Measurements from ENCODE around the gene SLC22A23. TPM values are rescaled to one million over a fixed set of nuclear protein-coding genes. Genes with fewer than 3 reads are reported as not detected.

The SLC22A23 gene
- total RNA-seq, 4 donors from 2014 or later = 7.6 to 13.1 (median 9.5) TPM

DNA sequence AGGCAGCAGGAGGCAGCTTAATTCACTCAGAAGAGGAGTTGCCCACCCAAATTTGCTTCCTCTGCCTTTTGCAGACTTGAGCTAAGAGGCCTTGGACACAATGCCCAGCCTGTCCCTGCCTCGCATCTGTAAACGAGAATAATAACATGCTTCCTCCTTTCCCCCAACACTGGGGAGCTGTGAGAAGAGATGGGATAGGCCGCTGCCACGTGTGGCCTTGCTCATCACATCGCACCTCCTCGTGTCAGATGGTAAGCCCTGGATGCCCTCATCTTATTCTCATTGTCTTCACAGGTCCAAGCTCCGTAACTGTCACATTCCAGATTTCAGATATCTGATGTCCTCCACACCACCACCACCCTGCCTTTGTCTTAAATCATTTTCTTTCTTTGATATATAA lies 216.3 kb downstream of the SLC22A23 start:
- no peak for DNase-seq (ENCODE audit: extremely low spot score)
- no peaks in the 10 kb centered on the region for H3K9me3 ChIP-seq
- H3K36me3 ChIP-seq = no peaks in the 10 kb centered on the region
- 70% methylated on average over 7 of the region's 7 CpGs for WGBS
- H3K4me1 ChIP-seq = no peaks in the 10 kb centered on the region
- no peak overlapping the region for H3K27ac ChIP-seq (replicated peaks in 1 of 4)
- intact Hi-C loops (cut with DNase I) = no loop called here
- peaks cover 0 to 1% (median 0%) of the 10 kb centered on the region in 4 donors for H3K27me3 ChIP-seq
- TF ChIP-seq, protein P1, sequence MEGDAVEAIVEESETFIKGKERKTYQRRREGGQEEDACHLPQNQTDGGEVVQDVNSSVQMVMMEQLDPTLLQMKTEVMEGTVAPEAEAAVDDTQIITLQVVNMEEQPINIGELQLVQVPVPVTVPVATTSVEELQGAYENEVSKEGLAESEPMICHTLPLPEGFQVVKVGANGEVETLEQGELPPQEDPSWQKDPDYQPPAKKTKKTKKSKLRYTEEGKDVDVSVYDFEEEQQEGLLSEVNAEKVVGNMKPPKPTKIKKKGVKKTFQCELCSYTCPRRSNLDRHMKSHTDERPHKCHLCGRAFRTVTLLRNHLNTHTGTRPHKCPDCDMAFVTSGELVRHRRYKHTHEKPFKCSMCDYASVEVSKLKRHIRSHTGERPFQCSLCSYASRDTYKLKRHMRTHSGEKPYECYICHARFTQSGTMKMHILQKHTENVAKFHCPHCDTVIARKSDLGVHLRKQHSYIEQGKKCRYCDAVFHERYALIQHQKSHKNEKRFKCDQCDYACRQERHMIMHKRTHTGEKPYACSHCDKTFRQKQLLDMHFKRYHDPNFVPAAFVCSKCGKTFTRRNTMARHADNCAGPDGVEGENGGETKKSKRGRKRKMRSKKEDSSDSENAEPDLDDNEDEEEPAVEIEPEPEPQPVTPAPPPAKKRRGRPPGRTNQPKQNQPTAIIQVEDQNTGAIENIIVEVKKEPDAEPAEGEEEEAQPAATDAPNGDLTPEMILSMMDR (IDR thresholded peaks at IDR 0.05) = no peak
- TF ChIP-seq POLR2A (IDR thresholded peaks at IDR 0.05; ENCODE audit: low read depth) (no peak), POLR2AphosphoS5 (IDR thresholded peaks at IDR 0.05) (no peak), EP300 (IDR thresholded peaks at IDR 0.05) (no peak)
- no peak overlapping the region for H3K4me3 ChIP-seq

GRCh38 chr6:3239110-3239830 lies 217.6 kb downstream of the SLC22A23 start:
- Histone ChIP-seq H3K9me3 (no peaks in the 10 kb centered on the region), H3K4me3 (no peak overlapping the region), H3K27ac (replicated peaks in 1 of 4) (no peak overlapping the region), H3K36me3 (no peaks in the 10 kb centered on the region), H3K27me3 (peaks cover 0 to 7% (median 2%) of the 10 kb centered on the region in 4 donors), H3K4me1 (no peaks in the 10 kb centered on the region)
- TF ChIP-seq, protein P1 (IDR thresholded peaks at IDR 0.05) = no peak
- TF ChIP-seq POLR2A (IDR thresholded peaks at IDR 0.05; ENCODE audit: low read depth) (no peak), POLR2AphosphoS5 (IDR thresholded peaks at IDR 0.05) (no peak), EP300 (IDR thresholded peaks at IDR 0.05) (no peak)
- intact Hi-C loops (cut with DNase I) = no loop called here
- WGBS = 90% methylated on average over 7 of the region's 13 CpGs
- no peak for DNase-seq (ENCODE audit: extremely low spot score)

DNA sequence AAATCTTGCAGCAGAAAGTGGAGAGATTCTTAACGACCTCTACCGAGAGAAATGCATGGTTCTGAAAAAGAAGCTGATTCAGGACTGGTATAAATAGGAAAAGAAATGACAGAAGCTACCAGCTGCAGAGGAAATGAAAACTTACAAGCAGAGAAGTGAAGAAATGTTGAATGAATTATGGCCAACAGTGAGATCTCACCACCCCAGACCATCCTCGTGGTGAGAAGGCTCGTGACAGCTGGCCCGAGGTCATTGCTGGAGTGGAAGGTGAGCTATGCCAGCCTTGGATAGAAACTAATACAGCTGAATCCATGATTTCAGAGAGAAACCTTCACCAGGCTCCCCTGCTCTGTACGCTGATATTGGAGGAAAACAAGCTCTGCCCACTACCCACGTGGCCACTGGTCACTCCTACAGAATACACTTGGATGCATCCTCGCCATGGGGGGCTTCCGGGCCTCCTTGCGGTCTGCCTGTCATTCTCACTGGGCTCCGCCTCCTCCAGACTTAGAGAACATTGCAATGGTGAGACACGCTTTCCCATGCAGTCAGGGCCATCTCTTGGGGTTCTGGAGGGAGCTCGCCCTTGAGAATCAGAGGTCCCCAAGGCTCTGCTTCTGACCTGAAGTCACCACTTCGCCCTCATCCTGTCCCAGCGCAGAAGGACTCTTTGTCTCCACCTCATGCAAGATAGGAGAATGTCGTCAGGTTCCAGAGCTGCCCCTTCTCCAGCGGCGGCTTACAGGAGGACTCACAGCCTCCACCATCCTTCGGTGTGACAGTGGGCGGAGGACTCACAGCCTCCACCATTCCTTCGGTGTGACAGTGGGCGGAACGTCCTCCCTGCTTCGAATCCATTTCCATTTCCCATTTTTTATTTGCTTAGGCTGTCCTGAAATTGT lies 218.8 kb downstream of the SLC22A23 start:
- TF ChIP-seq POLR2A (IDR thresholded peaks at IDR 0.05; ENCODE audit: low read depth) (no peak), EP300 (IDR thresholded peaks at IDR 0.05) (no peak), POLR2AphosphoS5 (IDR thresholded peaks at IDR 0.05) (no peak)
- TF ChIP-seq, protein P1 (IDR thresholded peaks at IDR 0.05) = no peak
- intact Hi-C loops (cut with DNase I) = no loop called here
- peaks cover 0 to 7% (median 2%) of the 10 kb centered on the region in 4 donors for H3K27me3 ChIP-seq
- H3K4me3 ChIP-seq = no peak overlapping the region
- H3K9me3 ChIP-seq = no peaks in the 10 kb centered on the region
- H3K36me3 ChIP-seq = no peaks in the 10 kb centered on the region
- WGBS = 83% methylated on average over 22 of the region's 24 CpGs
- DNase-seq (ENCODE audit: extremely low spot score) = no peak
- no peak overlapping the region for H3K27ac ChIP-seq (replicated peaks in 1 of 4)
- no peaks in the 10 kb centered on the region for H3K4me1 ChIP-seq

GRCh38 chr6:3236005-3236404 lies 220.8 kb downstream of the SLC22A23 start:
- TF ChIP-seq POLR2AphosphoS5 (IDR thresholded peaks at IDR 0.05) = no peak
- no peak for TF ChIP-seq POLR2A (IDR thresholded peaks at IDR 0.05; ENCODE audit: low read depth)
- no peak for TF ChIP-seq EP300 (IDR thresholded peaks at IDR 0.05)

GRCh38 chr6:3235486-3235885 lies 221.4 kb downstream of the SLC22A23 start:
- no peaks in the 10 kb centered on the region for H3K36me3 ChIP-seq
- 100% methylated on average over 2 of the region's 2 CpGs for WGBS
- no peak overlapping the region for H3K4me3 ChIP-seq
- intact Hi-C loops (cut with DNase I) = no loop called here
- H3K27me3 ChIP-seq = peaks cover 0 to 19% (median 2%) of the 10 kb centered on the region in 4 donors
- H3K9me3 ChIP-seq = no peaks in the 10 kb centered on the region
- peaks cover 6 to 20% (median 18%) of the 10 kb centered on the region in 4 donors for H3K4me1 ChIP-seq
- no peak for DNase-seq (ENCODE audit: extremely low spot score)
- TF ChIP-seq EP300 (IDR thresholded peaks at IDR 0.05) (no peak), POLR2A (IDR thresholded peaks at IDR 0.05; ENCODE audit: low read depth) (no peak), POLR2AphosphoS5 (IDR thresholded peaks at IDR 0.05) (no peak)
- TF ChIP-seq, protein P1 (IDR thresholded peaks at IDR 0.05) = no peak
- no peak overlapping the region for H3K27ac ChIP-seq (replicated peaks in 1 of 4)

More at GRCh38 chr6:3236005-3236404, 220.8 kb downstream of the SLC22A23 start:
- intact Hi-C loops (cut with DNase I) = no loop called here
- H3K4me1 ChIP-seq = peaks cover 3 to 15% (median 13%) of the 10 kb centered on the region in 4 donors
- H3K27me3 ChIP-seq = peaks cover 0 to 16% (median 2%) of the 10 kb centered on the region in 4 donors
- no peak overlapping the region for H3K27ac ChIP-seq (replicated peaks in 1 of 4)
- no peak for DNase-seq (ENCODE audit: extremely low spot score)
- no peak overlapping the region for H3K4me3 ChIP-seq
- 76% methylated on average over 3 of the region's 3 CpGs for WGBS
- no peaks in the 10 kb centered on the region for H3K9me3 ChIP-seq
- no peaks in the 10 kb centered on the region for H3K36me3 ChIP-seq

Data from esophagus muscularis mucosa (tissue), 4 donors.